ENCODE results near the gene AKR1C2.
"Not testable (repeated sequence)": the region's sequence is repeated elsewhere in the genome, so short reads cannot be mapped to it uniquely, and the experiment has no call there.

DNA sequence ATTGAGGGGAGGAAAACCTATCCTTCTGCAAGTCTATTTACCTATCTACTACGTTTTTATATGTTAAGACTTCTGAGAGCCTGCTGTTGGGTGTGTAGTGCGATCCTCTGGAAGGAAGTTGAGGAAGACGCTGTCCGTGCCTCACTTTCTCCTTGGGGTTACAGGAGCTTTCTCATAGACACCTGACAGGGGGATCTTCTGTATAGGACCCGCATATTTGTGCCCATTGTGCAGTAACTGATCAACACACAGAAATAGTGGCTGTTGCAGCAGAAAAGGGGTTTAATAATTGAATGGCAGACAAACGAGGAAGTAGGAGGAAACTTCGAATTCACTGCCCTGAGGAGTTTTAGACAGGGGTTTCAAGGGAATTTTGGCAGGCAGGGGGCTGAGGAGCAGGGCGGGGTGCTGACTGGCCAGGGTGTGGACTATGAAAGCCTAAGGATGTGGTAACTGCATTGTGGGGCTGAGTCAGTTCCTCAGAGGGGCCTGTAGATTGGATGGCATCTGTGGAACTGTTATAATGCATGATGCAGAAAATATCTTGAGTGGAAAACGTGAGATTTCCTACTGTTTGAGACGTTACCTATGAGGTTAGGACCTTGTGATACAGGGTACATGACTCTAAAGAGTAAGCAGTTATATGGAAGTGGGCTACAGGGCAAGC is 18.1 kb upstream of the AKR1C2 start:
- TF ChIP-seq, protein P1, sequence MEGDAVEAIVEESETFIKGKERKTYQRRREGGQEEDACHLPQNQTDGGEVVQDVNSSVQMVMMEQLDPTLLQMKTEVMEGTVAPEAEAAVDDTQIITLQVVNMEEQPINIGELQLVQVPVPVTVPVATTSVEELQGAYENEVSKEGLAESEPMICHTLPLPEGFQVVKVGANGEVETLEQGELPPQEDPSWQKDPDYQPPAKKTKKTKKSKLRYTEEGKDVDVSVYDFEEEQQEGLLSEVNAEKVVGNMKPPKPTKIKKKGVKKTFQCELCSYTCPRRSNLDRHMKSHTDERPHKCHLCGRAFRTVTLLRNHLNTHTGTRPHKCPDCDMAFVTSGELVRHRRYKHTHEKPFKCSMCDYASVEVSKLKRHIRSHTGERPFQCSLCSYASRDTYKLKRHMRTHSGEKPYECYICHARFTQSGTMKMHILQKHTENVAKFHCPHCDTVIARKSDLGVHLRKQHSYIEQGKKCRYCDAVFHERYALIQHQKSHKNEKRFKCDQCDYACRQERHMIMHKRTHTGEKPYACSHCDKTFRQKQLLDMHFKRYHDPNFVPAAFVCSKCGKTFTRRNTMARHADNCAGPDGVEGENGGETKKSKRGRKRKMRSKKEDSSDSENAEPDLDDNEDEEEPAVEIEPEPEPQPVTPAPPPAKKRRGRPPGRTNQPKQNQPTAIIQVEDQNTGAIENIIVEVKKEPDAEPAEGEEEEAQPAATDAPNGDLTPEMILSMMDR (IDR thresholded peaks at IDR 0.05), result not testable (repeated sequence)
- TF ChIP-seq POLR2A, EP300, POLR2AphosphoS5 (IDR thresholded peaks at IDR 0.05): not testable (repeated sequence)
